Measurements from ENCODE around the gene BMP7. TPM values are rescaled to one million over a fixed set of nuclear protein-coding genes. Genes with fewer than 3 reads are reported as not detected.

BMP7 gene
- total RNA-seq, 1 experiment from 2014 or later, result 7.5 TPM

DNA sequence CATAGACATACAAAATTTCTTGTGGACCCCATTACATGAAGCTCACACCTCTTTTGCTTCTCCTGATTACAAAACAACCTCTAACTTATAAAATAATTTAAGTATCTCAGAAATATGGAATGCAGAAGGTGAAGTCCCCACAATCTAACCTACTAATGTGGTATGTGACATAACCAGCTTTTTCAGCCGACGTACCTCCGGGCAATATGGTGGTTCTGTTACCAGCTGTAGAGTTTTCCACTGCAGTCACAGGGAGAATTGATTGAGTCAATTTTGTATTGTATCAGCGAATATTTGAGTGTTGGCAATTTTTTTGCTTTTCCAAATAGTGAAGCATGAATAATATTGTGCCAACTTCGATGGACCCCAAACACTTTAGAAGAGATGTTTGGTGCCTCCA lies 47.5 kb upstream of the BMP7 start:
- Histone ChIP-seq H3K27ac (ENCODE audit: low read depth, low read length, poor library complexity, severe bottlenecking) (no peak overlapping the region), H3K27me3 (replicated peaks; ENCODE audit: insufficient read depth, low read depth, low read length, poor library complexity) (peaks cover 61% of the 10 kb centered on the region), H3K4me3 (ENCODE audit: low read depth, low read length, poor library complexity, severe bottlenecking) (no peak overlapping the region), H3K9me3 (ENCODE audit: low read depth, low read length, poor library complexity, severe bottlenecking) (no peaks in the 10 kb centered on the region), H3K4me1 (ENCODE audit: insufficient read depth, low read length, poor library complexity, severe bottlenecking) (no peaks in the 10 kb centered on the region), H3K36me3 (ENCODE audit: insufficient read depth, low read length, poor library complexity, severe bottlenecking) (no peaks in the 10 kb centered on the region)
- TF ChIP-seq, protein P1, sequence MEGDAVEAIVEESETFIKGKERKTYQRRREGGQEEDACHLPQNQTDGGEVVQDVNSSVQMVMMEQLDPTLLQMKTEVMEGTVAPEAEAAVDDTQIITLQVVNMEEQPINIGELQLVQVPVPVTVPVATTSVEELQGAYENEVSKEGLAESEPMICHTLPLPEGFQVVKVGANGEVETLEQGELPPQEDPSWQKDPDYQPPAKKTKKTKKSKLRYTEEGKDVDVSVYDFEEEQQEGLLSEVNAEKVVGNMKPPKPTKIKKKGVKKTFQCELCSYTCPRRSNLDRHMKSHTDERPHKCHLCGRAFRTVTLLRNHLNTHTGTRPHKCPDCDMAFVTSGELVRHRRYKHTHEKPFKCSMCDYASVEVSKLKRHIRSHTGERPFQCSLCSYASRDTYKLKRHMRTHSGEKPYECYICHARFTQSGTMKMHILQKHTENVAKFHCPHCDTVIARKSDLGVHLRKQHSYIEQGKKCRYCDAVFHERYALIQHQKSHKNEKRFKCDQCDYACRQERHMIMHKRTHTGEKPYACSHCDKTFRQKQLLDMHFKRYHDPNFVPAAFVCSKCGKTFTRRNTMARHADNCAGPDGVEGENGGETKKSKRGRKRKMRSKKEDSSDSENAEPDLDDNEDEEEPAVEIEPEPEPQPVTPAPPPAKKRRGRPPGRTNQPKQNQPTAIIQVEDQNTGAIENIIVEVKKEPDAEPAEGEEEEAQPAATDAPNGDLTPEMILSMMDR (conservative IDR thresholded peaks at IDR 0.05; ENCODE audit: low read depth, low read length), result no peak
- no peak for TF ChIP-seq EZH2 (IDR thresholded peaks at IDR 0.05; ENCODE audit: borderline replicate concordance, low read depth, low read length, poor library complexity, severe bottlenecking)
- BruUV-seq (replicated peaks), result no TSS peak
- ChIA-PET POLR2A (ENCODE audit: low non-redundant PET) (no interaction called here), CTCF (no interaction called here)
- intact Hi-C loops (cut with micrococcal nuclease; ENCODE audit: unreplicated experiment), result no loop called here
- DNase-seq (ENCODE audit: low spot score), result no peak

DNA sequence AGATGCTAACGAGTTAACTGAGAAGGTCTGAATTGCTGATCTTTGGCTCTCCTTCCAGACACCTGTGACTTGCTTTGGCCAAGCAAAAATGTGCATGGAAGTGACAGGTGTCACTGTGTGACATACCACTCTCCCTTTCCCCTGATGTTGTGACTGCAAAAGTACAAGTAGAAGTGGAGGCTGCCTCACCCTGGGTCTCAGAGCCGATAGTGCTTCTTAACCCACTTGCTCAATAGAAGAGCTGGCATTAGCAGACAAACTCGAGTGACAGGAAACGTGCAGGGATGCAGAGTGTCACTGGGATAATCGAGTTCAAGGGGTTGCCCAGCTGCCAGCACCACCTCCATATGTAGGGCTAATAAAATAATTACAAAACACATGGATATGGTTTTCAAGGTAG lies 46.8 kb upstream of the BMP7 start:
- no peaks in the 10 kb centered on the region for H3K4me1 ChIP-seq (ENCODE audit: insufficient read depth, low read length, poor library complexity, severe bottlenecking)
- TF ChIP-seq, protein P1 (conservative IDR thresholded peaks at IDR 0.05; ENCODE audit: low read depth, low read length), result no peak
- no peak for TF ChIP-seq EZH2 (IDR thresholded peaks at IDR 0.05; ENCODE audit: borderline replicate concordance, low read depth, low read length, poor library complexity, severe bottlenecking)
- intact Hi-C loops (cut with micrococcal nuclease; ENCODE audit: unreplicated experiment), result no loop called here
- ChIA-PET CTCF (no interaction called here), POLR2A (ENCODE audit: low non-redundant PET) (no interaction called here)
- H3K4me3 ChIP-seq (ENCODE audit: low read depth, low read length, poor library complexity, severe bottlenecking), result no peak overlapping the region
- H3K27me3 ChIP-seq (replicated peaks; ENCODE audit: insufficient read depth, low read depth, low read length, poor library complexity), result peaks cover 66% of the 10 kb centered on the region
- no peaks in the 10 kb centered on the region for H3K9me3 ChIP-seq (ENCODE audit: low read depth, low read length, poor library complexity, severe bottlenecking)
- no peak for DNase-seq (ENCODE audit: low spot score)
- no peaks in the 10 kb centered on the region for H3K36me3 ChIP-seq (ENCODE audit: insufficient read depth, low read length, poor library complexity, severe bottlenecking)
- H3K27ac ChIP-seq (ENCODE audit: low read depth, low read length, poor library complexity, severe bottlenecking), result no peak overlapping the region
- no TSS peak for BruUV-seq (replicated peaks)

DNA sequence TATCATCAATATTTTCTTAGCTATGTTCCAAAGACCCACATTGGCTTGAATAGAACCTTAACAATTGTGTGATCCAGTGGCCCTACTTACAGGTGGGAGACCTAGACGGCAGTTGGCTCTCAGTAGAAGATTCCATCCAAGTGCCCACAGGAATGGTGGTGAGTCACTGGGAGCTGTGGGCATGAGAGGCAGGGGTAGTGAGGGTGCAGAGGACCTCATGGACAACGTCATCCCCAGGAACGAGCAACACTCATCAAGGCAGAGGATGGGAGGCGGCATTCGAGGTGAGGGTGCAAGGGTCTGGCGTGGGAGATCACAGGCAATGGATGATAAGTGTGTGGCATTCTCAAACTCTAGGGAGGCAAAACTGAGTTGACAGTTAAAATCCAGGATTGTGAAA lies 45.7 kb upstream of the BMP7 start:
- no peak for TF ChIP-seq EZH2 (IDR thresholded peaks at IDR 0.05; ENCODE audit: borderline replicate concordance, low read depth, low read length, poor library complexity, severe bottlenecking)
- TF ChIP-seq, protein P1 (conservative IDR thresholded peaks at IDR 0.05; ENCODE audit: low read depth, low read length), result no peak
- Histone ChIP-seq H3K36me3 (ENCODE audit: insufficient read depth, low read length, poor library complexity, severe bottlenecking) (no peaks in the 10 kb centered on the region), H3K9me3 (ENCODE audit: low read depth, low read length, poor library complexity, severe bottlenecking) (no peaks in the 10 kb centered on the region), H3K4me1 (ENCODE audit: insufficient read depth, low read length, poor library complexity, severe bottlenecking) (no peaks in the 10 kb centered on the region), H3K27me3 (replicated peaks; ENCODE audit: insufficient read depth, low read depth, low read length, poor library complexity) (peaks cover 76% of the 10 kb centered on the region), H3K27ac (ENCODE audit: low read depth, low read length, poor library complexity, severe bottlenecking) (no peak overlapping the region), H3K4me3 (ENCODE audit: low read depth, low read length, poor library complexity, severe bottlenecking) (no peak overlapping the region)
- intact Hi-C loops (cut with micrococcal nuclease; ENCODE audit: unreplicated experiment), result no loop called here
- DNase-seq (ENCODE audit: low spot score), result no peak
- BruUV-seq (replicated peaks), result no TSS peak
- ChIA-PET POLR2A (ENCODE audit: low non-redundant PET) (no interaction called here), CTCF (no interaction called here)

Data from A673 (cell line).